ENCODE measurements around the gene SMG6. TPM values are rescaled to one million over a fixed set of nuclear protein-coding genes. Genes with fewer than 3 reads are reported as not detected.
A peak's percentile ranks its signal among the peaks of the same experiment; 100 is the strongest.
"Not testable (repeated sequence)": the region's sequence is repeated elsewhere in the genome, so short reads cannot be mapped to it uniquely, and the experiment has no call there.

Gene SMG6
- total RNA-seq, 1 donor from 2014 or later = 19.3 TPM

DNA sequence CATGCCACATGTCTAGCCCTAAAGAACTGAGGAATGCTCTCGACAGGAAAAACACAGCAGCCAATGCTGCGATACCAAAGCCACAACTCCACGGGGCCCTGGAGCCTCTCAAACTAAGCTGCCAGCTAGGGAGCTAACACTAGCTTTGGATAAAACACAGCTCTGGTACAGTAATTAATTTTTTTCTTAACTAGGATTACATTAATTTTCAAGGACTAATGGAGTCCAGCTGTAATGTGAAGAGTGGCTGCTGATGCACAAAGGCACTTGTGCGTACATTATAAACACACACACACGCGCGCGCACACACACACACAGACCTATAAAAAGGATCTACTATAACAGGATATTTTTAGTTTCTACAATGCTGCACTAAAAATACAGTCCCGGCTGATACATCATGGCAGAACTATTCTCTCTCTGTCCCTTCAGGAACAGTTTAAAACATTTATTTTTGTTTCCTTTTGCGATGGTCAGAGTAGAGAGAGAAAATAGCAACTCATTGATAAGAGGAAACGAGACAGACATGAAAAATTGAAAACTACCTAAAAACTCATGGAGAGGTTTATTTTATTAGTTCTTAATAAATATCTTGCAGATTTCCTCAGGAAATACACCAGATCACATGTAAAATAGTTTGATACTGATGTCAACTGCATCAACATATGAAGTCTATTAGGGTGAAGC, 88.5 kb downstream of the SMG6 start:
- peak; percentile 76 for ATAC-seq (ENCODE audit: poor library complexity)
- intact Hi-C loops (cut with DNase I) = loop anchor here (5.0 kb wide), 1 partner anchor 38 kb away; no protein-coding TSS in a partner anchor
- DNase-seq = peak; percentile 83

DNA sequence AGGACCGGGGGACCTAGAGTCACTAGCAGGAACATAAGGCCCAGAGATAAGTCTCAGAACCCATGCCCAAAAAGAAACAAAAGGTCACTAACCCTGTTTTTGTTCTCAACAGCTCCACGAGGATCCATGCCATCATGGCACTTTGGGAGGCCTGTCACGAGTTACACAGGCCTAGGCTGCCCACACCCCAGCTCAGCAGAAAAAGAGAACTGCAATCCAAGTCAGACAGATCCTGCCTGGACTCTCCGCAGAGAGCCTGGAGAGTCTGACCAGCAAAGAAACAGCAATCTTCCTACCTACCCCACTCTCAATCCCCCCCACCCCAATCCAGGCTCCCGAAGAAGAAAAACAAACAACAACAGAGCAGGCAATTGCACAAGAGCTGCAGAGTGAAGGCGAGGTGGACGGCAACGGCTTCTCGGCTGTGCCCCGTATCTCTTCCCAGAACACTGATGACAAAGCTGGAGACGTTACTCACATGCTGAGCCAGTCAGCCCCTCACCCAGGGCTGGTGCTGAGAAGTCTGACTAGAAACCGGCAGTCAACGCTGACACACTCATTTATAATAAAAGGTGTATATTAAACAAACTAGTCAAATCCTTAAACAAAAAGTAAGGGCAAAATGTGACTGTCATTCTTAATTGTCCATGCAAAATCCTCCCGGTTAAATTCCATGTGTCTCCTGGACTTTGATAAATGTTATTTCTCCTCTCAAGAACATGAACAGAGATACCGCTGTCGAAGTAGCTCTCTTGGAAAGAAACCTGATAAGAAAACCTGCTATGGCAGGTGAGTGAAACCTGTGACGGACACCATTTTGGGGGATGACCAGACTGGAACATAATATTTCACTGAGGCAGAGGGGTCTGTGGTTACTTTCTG, 89.3 kb downstream of the SMG6 start:
- DNase-seq (peak; percentile 71), ATAC-seq (ENCODE audit: poor library complexity) (peak; percentile 72)
- intact Hi-C loops (cut with DNase I) = loop anchor here (5.0 kb wide), 1 partner anchor 37 kb away; no protein-coding TSS in a partner anchor

GRCh38 chr17:2213291-2213960, 90.2 kb downstream of the SMG6 start:
- intact Hi-C loops (cut with DNase I) = loop anchor here (5.0 kb wide), 1 partner anchor 36 kb away; no protein-coding TSS in a partner anchor
- no peak for DNase-seq
- peak; percentile 27 for ATAC-seq (ENCODE audit: poor library complexity)

- DNase-seq (peak; percentile 63), ATAC-seq (ENCODE audit: poor library complexity) (peak; percentile 28)
- intact Hi-C loops (cut with DNase I) = loop anchor here (5.0 kb wide), 1 partner anchor 35 kb away; no protein-coding TSS in a partner anchor
Measured at GRCh38 chr17:2212400-2212981, 91.1 kb downstream of the SMG6 start.

GRCh38 chr17:2211661-2212399, 91.8 kb downstream of the SMG6 start:
- no peak for DNase-seq
- intact Hi-C loops (cut with DNase I) = loop anchor here (5.0 kb wide), 1 partner anchor 35 kb away; no protein-coding TSS in a partner anchor
- ATAC-seq (ENCODE audit: poor library complexity) = no peak

DNA sequence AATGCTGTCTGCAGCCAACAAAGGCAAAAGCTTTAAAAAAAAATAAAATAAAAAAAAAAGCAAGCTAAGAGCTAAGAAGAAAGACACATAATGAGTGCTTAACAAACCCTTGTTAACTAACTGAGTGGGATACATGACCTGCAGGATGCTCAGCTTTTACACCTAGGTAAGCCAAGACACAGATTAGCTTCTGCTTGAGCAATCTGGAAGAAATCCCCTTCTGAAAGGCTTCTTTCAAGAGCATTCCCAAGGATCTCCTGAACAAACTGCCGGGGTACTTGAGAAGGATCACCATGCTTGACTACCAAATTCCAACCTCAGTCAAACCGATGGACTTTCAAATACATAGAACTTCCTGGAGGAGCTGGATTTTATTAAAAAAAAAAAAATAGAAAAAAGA, 92.9 kb downstream of the SMG6 start:
- ATAC-seq (ENCODE audit: poor library complexity) (no peak), DNase-seq (no peak)
- intact Hi-C loops (cut with DNase I) = loop anchor here (5.0 kb wide), 1 partner anchor 33 kb away; no protein-coding TSS in a partner anchor

GRCh38 chr17:2207815-2208515, 95.6 kb downstream of the SMG6 start:
- no peak for DNase-seq
- ATAC-seq (ENCODE audit: poor library complexity) = peak; percentile 48
- intact Hi-C loops (cut with DNase I) = no loop called here

DNA sequence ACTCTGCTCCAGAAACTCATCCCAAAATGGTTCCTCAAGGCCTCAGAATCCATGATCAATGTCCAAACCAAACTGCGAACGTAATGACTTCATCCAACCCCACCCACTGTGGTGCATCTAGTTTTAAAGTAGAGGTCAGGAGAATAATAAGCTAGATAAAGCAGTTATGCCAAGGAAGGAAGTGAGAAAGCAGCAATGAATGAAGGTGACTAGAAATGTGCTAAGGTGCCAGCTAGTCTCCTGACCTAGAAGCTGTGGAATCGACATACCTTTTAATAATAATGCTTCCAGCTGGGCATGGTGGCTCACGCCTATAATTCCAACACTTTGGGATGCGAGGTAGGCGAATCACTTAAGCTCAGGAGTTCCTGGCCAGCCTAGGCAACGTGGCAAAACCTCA, 99.2 kb downstream of the SMG6 start:
- no peak for DNase-seq
- no peak for ATAC-seq (ENCODE audit: poor library complexity)
- intact Hi-C loops (cut with DNase I) = no loop called here

- no peak for ATAC-seq (ENCODE audit: poor library complexity)
- DNase-seq = no peak
- intact Hi-C loops (cut with DNase I) = no loop called here
Measured at GRCh38 chr17:2203818-2204217, 99.8 kb downstream of the SMG6 start.

DNA sequence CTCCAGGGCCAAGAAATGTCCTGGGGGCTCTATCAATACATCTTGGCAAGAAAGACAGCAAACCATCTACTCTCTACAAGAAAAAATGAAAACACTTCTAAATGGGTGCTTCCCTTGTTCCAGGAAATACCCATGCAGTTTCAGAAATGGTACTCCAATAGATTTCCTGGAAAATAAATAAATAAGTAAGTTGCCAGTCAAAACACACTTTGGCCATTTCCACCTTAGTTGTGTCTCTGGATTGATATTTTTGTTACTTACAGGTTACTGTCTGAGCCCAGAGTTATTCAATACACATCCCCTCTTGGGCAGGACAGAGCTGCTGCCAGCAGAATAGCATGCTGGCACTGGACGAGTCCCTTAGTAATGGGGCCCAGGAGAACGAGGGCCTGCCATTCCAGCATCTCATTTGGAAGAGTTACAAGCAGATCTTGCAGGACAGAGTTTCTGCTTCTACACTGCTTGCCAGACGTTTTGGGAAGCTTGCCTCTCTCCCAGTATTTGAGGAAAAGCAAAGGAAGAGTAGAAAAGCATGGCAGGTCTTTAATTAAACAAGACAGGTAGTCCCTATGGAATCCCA, 100.5 kb downstream of the SMG6 start:
- no peak for DNase-seq
- ATAC-seq (ENCODE audit: poor library complexity) = peak; percentile 79
- intact Hi-C loops (cut with DNase I) = no loop called here

DNA sequence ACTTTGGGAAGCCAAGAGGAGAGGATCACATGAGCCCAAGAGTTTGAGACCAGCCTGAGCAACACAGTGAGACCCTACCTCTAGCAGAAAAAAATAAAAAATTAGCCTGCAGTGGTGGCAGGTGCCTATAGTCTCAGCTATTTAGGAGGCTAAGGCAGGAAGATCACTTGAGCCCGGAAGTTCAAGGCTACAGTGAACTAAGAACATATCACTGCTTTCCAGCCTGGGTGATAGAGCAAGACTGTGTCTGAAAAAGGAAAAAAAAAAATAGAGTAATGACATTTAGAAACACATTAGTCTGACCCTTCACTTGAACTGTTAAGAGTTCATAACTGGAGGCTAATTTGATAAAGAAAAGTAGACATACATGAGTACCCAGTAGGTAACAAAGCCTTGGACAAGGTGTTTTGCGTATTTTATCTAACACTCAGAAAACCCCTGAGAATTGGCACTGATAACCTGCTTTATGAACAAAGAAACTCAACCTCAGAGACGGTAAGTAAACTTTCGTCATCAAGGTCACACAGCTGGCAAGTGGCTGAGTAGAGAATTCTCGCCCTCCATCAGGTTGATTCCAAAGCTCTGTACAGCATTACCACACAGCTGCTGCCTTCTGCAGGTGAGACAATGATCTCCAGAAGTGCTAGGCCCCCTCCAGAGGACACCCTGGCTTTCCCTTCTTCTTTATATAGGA, 101.1 kb downstream of the SMG6 start:
- DNase-seq (no peak), ATAC-seq (ENCODE audit: poor library complexity) (no peak)
- intact Hi-C loops (cut with DNase I) = no loop called here

DNA sequence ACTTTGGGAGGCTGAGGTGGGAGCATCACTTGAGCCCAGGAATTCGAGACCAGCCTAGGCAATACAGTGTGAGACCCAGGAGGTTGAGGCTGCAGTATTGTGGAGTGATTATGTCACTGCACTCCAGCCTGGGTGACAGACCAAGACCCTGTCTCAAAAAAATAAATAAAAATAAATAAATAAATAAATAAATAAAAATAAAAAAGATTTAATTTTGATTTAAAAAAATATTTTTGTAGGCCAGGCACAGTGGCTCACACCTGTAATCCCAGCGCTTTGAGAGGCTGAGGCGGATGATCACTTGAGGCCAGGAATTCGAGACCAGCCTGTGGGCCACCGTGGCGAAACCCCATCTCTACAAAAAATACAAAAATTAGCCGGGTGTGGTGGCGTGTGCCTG, 104.2 kb downstream of the SMG6 start:
- intact Hi-C loops (cut with DNase I); DNase-seq; ATAC-seq (ENCODE audit: poor library complexity): not testable (repeated sequence)

DNA sequence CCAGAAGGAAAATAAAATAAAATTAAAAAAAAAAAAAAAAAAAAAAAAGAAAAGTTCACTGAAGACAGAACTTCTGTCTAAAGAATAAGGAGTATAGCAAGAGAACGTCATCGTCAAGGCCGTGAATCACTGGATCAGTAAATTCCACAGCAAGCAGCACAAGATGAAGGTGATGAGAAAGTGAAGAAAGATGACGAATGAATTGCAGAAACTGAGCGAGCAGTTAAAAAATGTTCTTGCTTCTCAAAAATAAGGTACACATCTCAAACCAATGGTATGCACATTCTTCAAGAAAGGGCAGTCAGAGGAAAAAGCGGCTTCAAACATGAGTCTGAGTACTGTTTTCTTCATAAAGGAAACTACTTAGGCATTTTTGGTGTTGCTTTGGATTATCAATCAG, 104.7 kb downstream of the SMG6 start:
- intact Hi-C loops (cut with DNase I) = no loop called here
- no peak for ATAC-seq (ENCODE audit: poor library complexity)

GRCh38 chr17:2197271-2197670, 106.3 kb downstream of the SMG6 start:
- intact Hi-C loops (cut with DNase I) = no loop called here
- no peak for ATAC-seq (ENCODE audit: poor library complexity)
- no peak for DNase-seq

More for the DNA sequence above, 104.7 kb downstream of the SMG6 start:
- DNase-seq = no peak

GRCh38 chr17:2195729-2196128, 107.9 kb downstream of the SMG6 start:
- intact Hi-C loops (cut with DNase I) = no loop called here
- ATAC-seq (ENCODE audit: poor library complexity) = no peak
- DNase-seq = no peak

DNA sequence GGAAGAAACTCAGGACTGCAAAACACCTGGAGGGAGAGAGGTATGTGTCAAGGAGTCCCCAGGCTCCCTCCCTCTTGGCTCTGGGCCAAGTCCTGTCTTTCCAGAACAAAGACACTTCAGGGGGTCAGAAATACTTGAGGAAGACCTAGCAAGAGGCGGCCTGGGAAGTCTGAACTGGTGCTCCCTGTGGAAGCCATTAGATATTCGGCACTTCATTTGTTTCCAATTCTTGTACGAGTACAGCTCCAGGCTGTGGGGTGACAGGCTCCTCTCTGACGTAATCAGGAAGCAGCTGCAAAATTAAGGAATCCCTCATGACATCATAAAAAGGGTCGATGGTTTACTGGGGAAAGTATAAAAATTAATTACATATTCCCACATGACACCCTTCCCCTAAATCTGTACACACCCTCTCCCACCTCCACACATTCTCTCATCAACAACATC, 108.7 kb downstream of the SMG6 start:
- intact Hi-C loops (cut with DNase I) = no loop called here
- ATAC-seq (ENCODE audit: poor library complexity) = no peak

More for the DNA sequence above, 108.7 kb downstream of the SMG6 start:
- no peak for DNase-seq
